Measurements from ENCODE around the gene NAV3. TPM values are rescaled to one million over a fixed set of nuclear protein-coding genes. Genes with fewer than 3 reads are reported as not detected.

Gene NAV3
- total and polyA plus RNA-seq, 2 of the 4 experiments (the other 2 are of a cell fraction), result 25.5 to 106 TPM

DNA sequence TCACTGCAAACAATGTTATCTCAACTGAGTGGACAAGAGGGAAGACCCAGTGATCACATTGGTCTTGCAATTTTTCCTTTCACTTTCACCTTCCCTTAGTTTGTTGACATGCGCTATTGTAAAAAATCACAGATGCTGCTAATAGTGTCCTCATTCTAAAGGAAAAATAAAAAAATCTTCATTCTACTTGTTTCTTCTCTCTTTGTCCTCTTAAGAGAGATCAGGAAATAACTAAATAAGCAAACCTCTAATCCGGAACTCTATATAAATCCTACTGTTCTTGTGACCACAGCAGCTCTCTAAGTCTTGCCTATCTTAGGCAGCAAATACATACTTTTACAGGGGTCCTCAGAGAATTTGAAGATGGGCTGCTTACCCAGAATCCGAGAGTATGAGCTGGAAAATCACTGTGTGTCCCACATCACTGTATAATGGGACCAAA, 257.7 kb downstream of the NAV3 start:
- H3K27me3 ChIP-seq (ENCODE audit: control insufficient read depth, insufficient read depth, low read length), result no peaks in the 10 kb centered on the region
- no peak overlapping the region for H4K91ac ChIP-seq (ENCODE audit: insufficient read depth, low read depth, low read length)
- H2BK120ac ChIP-seq (ENCODE audit: low read depth, low read length), result no peak overlapping the region
- in situ Hi-C loops (cut with MboI; ENCODE audit: low sequenced_read_pairs), result no loop called here
- WGBS, 2 experiments (ENCODE audit: extremely low coverage in 2 of 2, insufficient read length in 1 of 2), result no CpG with 5 or more reads among the region's 3 CpGs
- H3K9me3 ChIP-seq (ENCODE audit: control insufficient read depth, insufficient read depth, low read length), result no peaks in the 10 kb centered on the region
- H3K4ac ChIP-seq (ENCODE audit: low read depth, low read length), result no peak overlapping the region
- no peaks in the 10 kb centered on the region for H4K20me1 ChIP-seq (ENCODE audit: insufficient read depth, low read length)
- H3K56ac ChIP-seq (ENCODE audit: extremely low read depth, insufficient read depth, low read length), result no peak overlapping the region
- H2BK5ac ChIP-seq (ENCODE audit: low read depth, low read length, poor library complexity, severe bottlenecking), result peak overlapping the region; percentile 17
- POLR2A ChIA-PET (ENCODE audit: unreplicated experiment), result no interaction called here
- ATAC-seq (ENCODE audit: low read depth) (no peak), DNase-seq (peak; percentile 20)
- peak overlapping the region; percentile 57 for H3K18ac ChIP-seq (ENCODE audit: low read depth, low read length)
- H4K5ac ChIP-seq (ENCODE audit: low read depth, low read length), result peak overlapping the region; percentile 63; the same call in 1 of the 2 replicates
- no peak overlapping the region for H2BK15ac ChIP-seq (ENCODE audit: low read depth, low read length)
- peaks cover 2% of the 10 kb centered on the region; the same call in 1 of the 2 replicates for H3K4me1 ChIP-seq (ENCODE audit: control insufficient read depth, insufficient read depth, low read length)
- H4K8ac ChIP-seq (ENCODE audit: low read depth in 2 of 2, low read length in 2 of 2), result no peak overlapping the region
- no peak overlapping the region for H2AFZ ChIP-seq (replicated peaks; ENCODE audit: low read length, poor library complexity)
- dilution Hi-C loops (cut with HindIII; ENCODE audit: low sequenced_read_pairs, unreplicated experiment), result no loop called here
- H3K79me1 ChIP-seq (ENCODE audit: low read depth in 1 of 2, low read length in 2 of 2), result peaks cover 2 to 27% of the 10 kb centered on the region in 2 experiments; a peak in 3 of 4 replicates
- intact Hi-C loops (cut with micrococcal nuclease), result no loop called here
- no peak overlapping the region for H3K14ac ChIP-seq (replicated peaks; ENCODE audit: low read depth, low read length)
- H2BK20ac ChIP-seq (ENCODE audit: low read depth, low read length), result no peak overlapping the region
- H3K4me2 ChIP-seq (ENCODE audit: low read depth, low read length), result peak overlapping the region; percentile 91
- H3K36me3 ChIP-seq (ENCODE audit: control insufficient read depth, insufficient read depth, low read length), result no peaks in the 10 kb centered on the region
- no peak overlapping the region for H3K23ac ChIP-seq (ENCODE audit: low read depth, low read length)
- peak overlapping the region; percentile 29; the same call in 1 of the 2 replicates for H3K9ac ChIP-seq (ENCODE audit: low read depth, low read length)
- H3K4me3 ChIP-seq (ENCODE audit: insufficient read depth, low read depth, low read length), result peak overlapping the region; percentile 20; the same call in 1 of the 2 replicates
- H3K27ac ChIP-seq (ENCODE audit: insufficient read depth, low read length), result no peak overlapping the region; the same call in 1 of the 2 replicates
- CTCF ChIA-PET, result no interaction called here
- no peaks in the 10 kb centered on the region; the same call in 1 of the 2 replicates for H3K9me1 ChIP-seq (ENCODE audit: insufficient read depth, low read length)
- no TSS peak for BruUV-seq (replicated peaks)
- H2AK5ac ChIP-seq (ENCODE audit: low read depth, low read length), result no peak overlapping the region
- H2AK9ac ChIP-seq (replicated peaks; ENCODE audit: low read depth, low read length, poor library complexity), result no peak overlapping the region
- TF ChIP-seq CHD1 (IDR thresholded peaks at IDR 0.05; ENCODE audit: low read depth, low read length) (no peak), CEBPB (IDR thresholded peaks at IDR 0.05; ENCODE audit: low read depth, low read length) (no peak), RCOR1 (IDR thresholded peaks at IDR 0.05; ENCODE audit: insufficient replicate concordance, low read length) (no peak), MAZ (IDR thresholded peaks at IDR 0.05; ENCODE audit: borderline replicate concordance, low read depth, low read length) (no peak), CTCF (conservative IDR thresholded peaks at IDR 0.05; ENCODE audit: low read depth, low read length) (no peak), BHLHE40 (IDR thresholded peaks at IDR 0.05; ENCODE audit: low read depth, low read length) (no peak), RFX5 (IDR thresholded peaks at IDR 0.05; ENCODE audit: low read depth, low read length) (no peak), SMC3 (IDR thresholded peaks at IDR 0.05; ENCODE audit: low read depth, low read length) (no peak)
- TF ChIP-seq, protein P1, sequence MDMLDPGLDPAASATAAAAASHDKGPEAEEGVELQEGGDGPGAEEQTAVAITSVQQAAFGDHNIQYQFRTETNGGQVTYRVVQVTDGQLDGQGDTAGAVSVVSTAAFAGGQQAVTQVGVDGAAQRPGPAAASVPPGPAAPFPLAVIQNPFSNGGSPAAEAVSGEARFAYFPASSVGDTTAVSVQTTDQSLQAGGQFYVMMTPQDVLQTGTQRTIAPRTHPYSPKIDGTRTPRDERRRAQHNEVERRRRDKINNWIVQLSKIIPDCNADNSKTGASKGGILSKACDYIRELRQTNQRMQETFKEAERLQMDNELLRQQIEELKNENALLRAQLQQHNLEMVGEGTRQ (IDR thresholded peaks at IDR 0.05; ENCODE audit: low read depth, low read length), result no peak

All from IMR-90 (cell line).